GM23248 (cell line): Measurements from ENCODE around the gene CHMP3.

Source experiments
- EZH2 ChIP-seq: fragments of 200-600 bp; sonication (generic); IDR thresholded peaks from 2 replicates; pipeline ENCODE4 v1.6.1; 2018; ENCODE audit warnings: antibody characterized with exemption, mild to moderate bottlenecking; ENCODE audit not compliant: insufficient read depth, poor library complexity, severe bottlenecking
- EZH2phosphoT487 ChIP-seq: fragments of 200-600 bp; sonication (generic); IDR thresholded peaks from 2 replicates; pipeline ENCODE4 v1.6.1; 2018; ENCODE audit warnings: antibody characterized with exemption, moderate library complexity, mild to moderate bottlenecking, low read depth; ENCODE audit not compliant: insufficient read depth

- TF ChIP-seq EZH2 (no peak), EZH2phosphoT487 (no peak)
These were observed 98.6 kb downstream of the CHMP3 start for GRCh38 chr2:86464652-86465051.
